ENCODE data around the gene OXTR.

- TF ChIP-seq EZH2 (IDR thresholded peaks at IDR 0.05; ENCODE audit: insufficient read depth, poor library complexity, severe bottlenecking), result no peak
- TF ChIP-seq EZH2phosphoT487 (IDR thresholded peaks at IDR 0.05; ENCODE audit: insufficient read depth, low read depth), result no peak
Observed at GRCh38 chr3:8722808-8723207, 46.6 kb downstream of the OXTR start.
